Ecto neural progenitor cell (in vitro differentiated cells): Measurements from ENCODE around the gene PRCD.
A peak's percentile ranks its signal among the peaks of the same experiment; 100 is the strongest.
"Not testable (repeated sequence)": the region's sequence is repeated elsewhere in the genome, so short reads cannot be mapped to it uniquely, and the experiment has no call there.

Experiments used
- DNase-seq: peaks from one replicate; pipeline ENCODE4 v3.0.0-alpha.2; 2018; ENCODE audit warnings: low spot score

The PRCD gene

DNA sequence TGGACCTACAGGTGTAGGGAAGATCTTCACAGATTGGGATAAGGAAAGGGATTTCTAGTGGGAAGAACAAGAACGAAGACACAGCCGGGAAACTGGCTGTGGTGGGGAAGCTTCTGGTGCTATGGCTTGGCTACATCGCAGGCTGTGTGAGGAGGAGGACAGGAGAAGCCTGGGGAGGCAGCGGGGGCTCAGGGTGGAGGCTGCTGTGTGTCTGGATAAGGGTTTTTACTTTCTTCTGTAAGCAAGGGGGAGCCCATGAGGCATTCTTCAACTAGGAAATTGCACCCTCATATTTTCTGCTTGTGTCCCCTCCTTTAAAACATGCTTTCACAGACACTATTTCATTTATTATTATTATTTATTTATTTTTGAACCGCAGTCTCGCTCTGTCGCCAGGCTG is 35.7 kb upstream of the PRCD start:
- DNase-seq: no peak

- DNase-seq: peak; percentile 94
These were observed 33.2 kb upstream of the PRCD start for GRCh38 chr17:76506408-76507345.

GRCh38 chr17:76508472-76509063 is 31.3 kb upstream of the PRCD start:
- DNase-seq: not testable (repeated sequence)

GRCh38 chr17:76510831-76511244 is 29.0 kb upstream of the PRCD start:
- no peak for DNase-seq

DNA sequence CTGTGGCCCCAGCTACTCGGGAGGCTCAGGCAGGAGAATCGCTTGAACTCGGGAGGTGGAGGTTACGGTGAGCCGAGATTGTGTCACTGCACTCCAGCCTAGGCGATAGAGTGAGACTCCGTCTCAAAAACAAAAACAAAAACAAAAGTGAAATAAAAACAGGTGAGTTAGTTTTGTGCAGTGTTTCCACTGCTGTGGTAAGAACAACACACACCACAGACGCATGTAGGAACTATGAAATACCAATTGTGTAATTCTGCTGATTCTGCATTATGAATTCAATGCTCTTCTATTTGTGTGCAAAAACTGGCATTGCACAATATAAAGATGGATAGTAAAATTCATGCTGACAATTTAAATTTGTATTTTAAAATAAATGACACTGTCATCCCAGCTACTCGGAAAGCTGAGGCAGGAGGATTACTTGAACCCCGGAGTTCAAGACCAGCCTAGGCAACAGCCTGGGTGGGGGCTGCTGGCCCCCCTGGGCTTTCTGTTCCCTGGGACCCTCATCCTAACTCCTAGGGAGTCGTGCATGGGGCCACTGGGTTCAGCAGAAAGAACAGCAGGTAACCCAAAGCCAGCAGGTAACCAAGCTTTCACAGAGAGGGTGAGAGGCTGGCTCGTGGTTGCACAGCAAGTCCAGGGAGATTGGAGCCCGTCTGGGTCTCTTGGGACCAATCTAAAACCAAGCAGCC is 28.0 kb upstream of the PRCD start:
- DNase-seq: no peak

GRCh38 chr17:76512366-76513305 is 27.2 kb upstream of the PRCD start:
- no peak for DNase-seq

- DNase-seq: no peak
These were observed 26.5 kb upstream of the PRCD start for GRCh38 chr17:76513306-76513692.

- DNase-seq: not testable (repeated sequence)
These were observed 25.5 kb upstream of the PRCD start for GRCh38 chr17:76514355-76514754.

GRCh38 chr17:76515274-76515949 is 24.4 kb upstream of the PRCD start:
- no peak for DNase-seq

GRCh38 chr17:76517638-76518038 is 22.2 kb upstream of the PRCD start:
- DNase-seq: no peak

GRCh38 chr17:76519048-76519966 is 20.5 kb upstream of the PRCD start:
- DNase-seq: no peak

DNA sequence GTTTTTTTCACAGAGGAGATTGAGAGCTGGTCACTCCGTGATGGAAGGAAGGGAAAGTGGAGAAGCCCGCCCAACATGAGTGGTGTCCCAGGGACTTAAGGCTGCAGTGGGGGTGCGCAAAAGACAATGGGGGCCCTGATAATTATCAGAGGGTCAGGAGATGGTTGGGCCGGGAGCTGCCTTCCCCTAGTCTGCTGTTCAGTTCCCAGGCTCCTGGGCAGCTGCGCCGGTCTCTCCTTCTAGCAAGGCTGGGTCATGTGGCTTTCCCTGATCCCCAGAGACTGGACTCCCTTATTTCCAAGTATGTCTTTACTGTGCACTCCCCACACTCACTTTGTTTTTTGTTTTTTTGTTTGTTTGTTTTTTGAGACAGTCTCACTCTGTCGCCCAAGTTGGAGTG is 18.6 kb upstream of the PRCD start:
- no peak for DNase-seq

DNA sequence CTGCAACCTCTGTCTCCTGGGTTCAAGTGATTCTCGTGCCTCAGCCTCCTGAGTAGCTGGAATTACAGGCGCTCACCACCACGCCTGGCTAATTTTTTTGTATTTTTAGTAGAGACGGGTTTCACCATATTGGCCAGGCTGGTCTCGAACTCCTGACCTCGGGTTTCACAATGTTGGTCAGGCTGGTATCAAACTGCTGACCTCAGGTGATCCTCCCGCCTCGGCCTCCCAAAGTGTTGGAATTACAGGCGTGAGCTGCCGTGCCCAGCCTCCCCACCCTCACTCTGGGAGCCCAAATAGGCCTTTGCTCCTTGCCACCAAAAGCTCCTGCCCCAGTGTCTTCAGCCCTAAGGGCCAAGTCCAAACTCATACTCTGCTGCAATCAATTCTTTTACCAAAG is 18.2 kb upstream of the PRCD start:
- DNase-seq: not testable (repeated sequence)

DNA sequence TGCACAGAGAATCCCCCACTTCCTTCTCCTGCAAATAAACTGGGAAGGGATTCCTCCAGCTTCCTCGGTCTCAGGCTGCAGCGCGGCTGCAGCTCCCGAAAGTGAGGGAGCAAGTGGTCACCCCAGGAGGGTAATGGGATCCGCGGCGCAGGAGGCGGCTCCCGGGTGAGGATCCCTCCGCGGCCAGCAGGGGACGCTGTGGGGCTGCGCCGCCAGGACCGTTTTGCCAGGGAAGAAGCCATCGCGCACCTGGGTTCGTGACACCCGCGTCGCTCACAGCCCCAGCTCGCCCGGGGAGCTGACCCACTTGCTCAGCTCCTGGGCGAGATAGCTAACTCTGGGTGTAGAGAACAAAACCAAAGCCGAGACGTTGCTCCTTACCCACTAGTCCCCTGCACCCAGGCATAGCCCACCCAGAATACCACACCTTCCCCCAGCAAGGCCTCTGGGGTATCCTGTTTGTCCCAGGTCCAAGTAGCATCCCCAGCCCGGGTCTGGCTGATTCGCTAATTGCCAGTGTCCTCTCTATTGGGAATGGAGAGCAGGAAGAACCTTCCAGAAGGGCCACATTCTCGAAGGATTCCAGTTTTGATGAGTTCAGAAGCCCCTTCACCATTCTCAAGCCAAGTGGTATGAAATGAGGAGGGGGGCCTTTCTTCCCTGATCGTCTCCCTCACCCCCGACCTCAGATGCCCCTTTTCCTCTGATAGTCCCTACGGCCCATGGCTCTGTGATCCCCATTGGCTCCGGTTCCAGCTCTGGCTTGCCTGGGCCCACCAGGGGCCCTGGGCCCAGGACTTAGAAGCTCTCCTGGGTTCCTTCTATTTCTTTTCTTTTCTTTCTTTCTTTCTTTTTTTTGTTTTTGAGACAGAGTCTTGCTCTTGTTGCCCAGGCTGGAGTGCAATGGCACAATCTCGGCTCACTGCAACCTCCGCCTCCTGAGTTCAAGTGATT is 16.5 kb upstream of the PRCD start:
- DNase-seq: peak; percentile 94

- DNase-seq: no peak
These were observed 15.0 kb upstream of the PRCD start for GRCh38 chr17:76524598-76525512.

DNA sequence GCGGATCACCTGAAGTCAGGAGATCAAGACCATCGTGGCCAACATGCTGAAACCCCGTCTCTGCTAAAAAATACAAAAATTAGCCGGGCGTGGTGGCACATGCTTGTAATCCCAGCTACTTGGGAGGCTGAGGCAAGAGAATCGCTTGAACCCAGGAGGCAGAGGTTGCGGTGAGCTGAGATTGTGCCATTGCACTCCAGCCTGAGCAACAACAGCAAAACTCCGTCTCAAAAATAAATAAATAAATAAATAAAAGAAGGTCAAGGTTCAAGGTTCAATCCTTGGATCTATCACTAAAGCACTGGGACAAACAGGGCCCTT is 14.4 kb upstream of the PRCD start:
- not testable (repeated sequence) for DNase-seq

DNA sequence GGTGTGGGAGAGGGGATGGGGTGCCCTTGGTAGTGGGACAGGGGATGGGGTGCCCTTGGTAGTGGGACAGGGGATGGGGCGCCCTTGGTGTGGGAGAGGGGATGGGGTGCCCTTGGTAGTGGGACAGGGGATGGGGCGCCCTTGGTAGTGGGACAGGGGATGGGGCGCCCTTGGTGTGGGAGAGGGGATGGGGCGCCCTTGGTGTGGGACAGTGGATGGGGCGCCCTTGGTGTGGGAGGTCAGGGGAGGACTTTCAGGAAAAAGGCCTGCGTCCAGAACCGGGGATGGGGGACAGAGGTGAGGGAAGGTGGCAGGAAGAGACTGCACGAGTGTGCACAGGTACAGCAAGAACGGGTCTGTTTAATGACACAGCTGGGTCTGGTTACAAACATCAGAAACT is 12.8 kb upstream of the PRCD start:
- DNase-seq: not testable (repeated sequence)
